Neural cell (in vitro differentiated cells): ENCODE measurements around the gene SLC10A3. TPM values are rescaled to one million over a fixed set of nuclear protein-coding genes. Genes with fewer than 3 reads are reported as not detected.

Source experiments
- H2AFZ ChIP-seq: fragments of 200-600, 300-800 bp; sonication (generic), shearing (Covaris generic); 2 replicates; pipeline ENCODE4 v1.6.0; 2014; ENCODE audit warnings: low read depth, mild to moderate bottlenecking, antibody characterized with exemption, low read length, moderate library complexity
- H3F3A ChIP-seq: fragments of 200-600 bp; shearing (Covaris generic); 2 replicates; pipeline ENCODE4 v1.6.1; 2016; ENCODE audit warnings: mild to moderate bottlenecking, moderate library complexity, mixed read lengths, antibody characterized with exemption, low read length; ENCODE audit not compliant: insufficient read depth, poor library complexity, severe bottlenecking
- H3K27ac ChIP-seq: fragments of 200-600, 300-800 bp; sonication (generic), shearing (Covaris generic); 2 replicates; pipeline ENCODE4 v1.5.1; 2014; ENCODE audit warnings: mild to moderate bottlenecking, low read length, moderate library complexity
- H3K27me3 ChIP-seq: fragments of 300-800, 200-600 bp; sonication (generic), shearing (Covaris generic); 2 replicates; pipeline ENCODE4 v1.6.0; 2014; ENCODE audit warnings: mild to moderate bottlenecking, low read depth, low read length, moderate library complexity; ENCODE audit not compliant: insufficient read depth
- H3K36me3 ChIP-seq: fragments of 300-800, 200-600 bp; sonication (generic), shearing (Covaris generic); 2 replicates; pipeline ENCODE4 v1.5.1; 2014; ENCODE audit warnings: mild to moderate bottlenecking, antibody characterized with exemption, low read length, moderate library complexity; ENCODE audit not compliant: insufficient read depth
- H3K4me2 ChIP-seq: fragments of 300-800, 200-600 bp; sonication (generic), shearing (Covaris generic); 2 replicates; pipeline ENCODE4 v1.6.0; 2014; ENCODE audit warnings: mild to moderate bottlenecking, low read length
- H3K4me3 ChIP-seq: fragments of 300-800, 200-600 bp; sonication (generic), shearing (Covaris generic); 2 replicates; pipeline ENCODE4 v1.5.1; 2014; ENCODE audit warnings: mild to moderate bottlenecking, low read length, moderate library complexity
- H3K79me2 ChIP-seq: fragments of 200-600 bp; shearing (Covaris generic); replicated peaks from 2 replicates; pipeline ENCODE4 v1.6.0; 2014; ENCODE audit warnings: mild to moderate bottlenecking, low read length, moderate library complexity; ENCODE audit not compliant: insufficient read depth
- H3K9ac ChIP-seq: fragments of 300-800, 200-600 bp; sonication (generic), shearing (Covaris generic); 2 replicates; pipeline ENCODE4 v1.6.1; 2016; ENCODE audit warnings: mild to moderate bottlenecking, low read length, mixed read lengths
- H3K9me2 ChIP-seq: fragments of 200-600 bp; shearing (Covaris generic); 2 replicates; pipeline ENCODE4 v1.6.1; 2016; ENCODE audit warnings: mild to moderate bottlenecking, low read length, mixed read lengths; ENCODE audit not compliant: insufficient read depth
- H3K9me3 ChIP-seq: fragments of 200-600, 300-800 bp; sonication (generic), shearing (Covaris generic); 2 replicates; pipeline ENCODE4 v1.6.1; 2016; ENCODE audit warnings: mild to moderate bottlenecking, mixed run types, low read length, moderate library complexity, mixed read lengths
- H4K20me1 ChIP-seq: fragments of 200-600 bp; shearing (Covaris generic); 2 replicates; pipeline ENCODE4 v1.6.1; 2016; ENCODE audit warnings: mild to moderate bottlenecking, mixed run types; ENCODE audit not compliant: insufficient read depth
- CTCF ChIP-seq: fragments of 450-650 bp; IDR thresholded peaks from 2 replicates; pipeline ENCODE4 v1.5.1; 2014; ENCODE audit warnings: antibody characterized with exemption, mild to moderate bottlenecking, moderate library complexity; ENCODE audit not compliant: poor library complexity, severe bottlenecking
- EP300 ChIP-seq: fragments of 450-650 bp; conservative IDR thresholded peaks from 2 replicates; pipeline ENCODE4 v1.6.1; 2014; ENCODE audit warnings: antibody characterized with exemption, mild to moderate bottlenecking, moderate library complexity; ENCODE audit not compliant: poor library complexity, severe bottlenecking
- EZH2 ChIP-seq: fragments of 200-600, 300-800 bp; shearing (Covaris generic), sonication (generic); IDR thresholded peaks from 2 replicates; pipeline ENCODE4 v1.6.1; 2014; ENCODE audit warnings: antibody characterized with exemption, low read length, borderline replicate concordance, mild to moderate bottlenecking; ENCODE audit not compliant: insufficient read depth, poor library complexity, severe bottlenecking
- MXI1 ChIP-seq: fragments of 450-650 bp; conservative IDR thresholded peaks from 2 replicates; pipeline ENCODE4 v1.6.1; 2014; ENCODE audit warnings: antibody characterized with exemption, mild to moderate bottlenecking; ENCODE audit not compliant: poor library complexity, severe bottlenecking
- POLR2AphosphoS5 ChIP-seq: IDR thresholded peaks from 2 replicates; pipeline ENCODE4 v1.6.1; 2012
- RAD21 ChIP-seq: fragments of 450-650 bp; conservative IDR thresholded peaks from 2 replicates; pipeline ENCODE4 v1.6.1; 2014; ENCODE audit warnings: antibody characterized with exemption, mild to moderate bottlenecking, moderate library complexity
- REST ChIP-seq: IDR thresholded peaks from 2 replicates; pipeline ENCODE4 v1.6.1; 2012; ENCODE audit warnings: borderline replicate concordance
- SMC3 ChIP-seq: fragments of 450-650 bp; conservative IDR thresholded peaks from 2 replicates; pipeline ENCODE4 v1.6.1; 2014; ENCODE audit warnings: antibody characterized with exemption, mild to moderate bottlenecking, moderate library complexity; ENCODE audit not compliant: poor library complexity
- TAF1 ChIP-seq: IDR thresholded peaks from 2 replicates; pipeline ENCODE4 v1.6.1; 2012; ENCODE audit warnings: low read depth
- polyA plus RNA-seq: library from polyadenylated mRNA; depleted of rRNA; stranded (reverse); fragments of >200 nt; gene quantifications from 2 replicates; pipeline ENCODE4 v1.2.3, GENCODE V29; 2014

Gene SLC10A3
- polyA plus RNA-seq, 1 donor from 2014 or later, result 2.7 TPM

- no peak for TF ChIP-seq CTCF
- no peak for TF ChIP-seq EZH2
- no peak for TF ChIP-seq MXI1
- TF ChIP-seq TAF1, result no peak
- TF ChIP-seq POLR2AphosphoS5, result no peak
- TF ChIP-seq SMC3, result no peak
- TF ChIP-seq RAD21, result no peak
- TF ChIP-seq EP300, result no peak
- TF ChIP-seq REST, result no peak
- Histone ChIP-seq H3K4me3 (no peak overlapping the region), H3K36me3 (no peaks in the 10 kb centered on the region)
Observed at GRCh38 chrX:154473683-154474082, 16.7 kb downstream of the SLC10A3 start.

GRCh38 chrX:154472685-154473632 is 17.5 kb downstream of the SLC10A3 start:
- Histone ChIP-seq H2AFZ (no peak overlapping the region), H3K9me2 (no peaks in the 10 kb centered on the region), H3K27me3 (no peaks in the 10 kb centered on the region), H3K9me3 (no peaks in the 10 kb centered on the region), H3K9ac (no peak overlapping the region), H3K36me3 (no peaks in the 10 kb centered on the region), H4K20me1 (no peaks in the 10 kb centered on the region), H3K27ac (no peak overlapping the region), H3K4me2 (no peak overlapping the region), H3K79me2 (no peaks in the 10 kb centered on the region), H3F3A (no peaks in the 10 kb centered on the region), H3K4me3 (no peak overlapping the region)
- TF ChIP-seq CTCF (no peak), MXI1 (no peak), SMC3 (no peak), TAF1 (no peak), EZH2 (no peak), RAD21 (no peak), EP300 (no peak), POLR2AphosphoS5 (no peak), REST (no peak)

More at GRCh38 chrX:154473683-154474082, 16.7 kb downstream of the SLC10A3 start:
- H3K9me2 ChIP-seq, result no peaks in the 10 kb centered on the region
- no peaks in the 10 kb centered on the region for H3K79me2 ChIP-seq
- no peaks in the 10 kb centered on the region for H3K9me3 ChIP-seq
- no peaks in the 10 kb centered on the region for H3F3A ChIP-seq
- H3K27me3 ChIP-seq, result no peaks in the 10 kb centered on the region
- no peaks in the 10 kb centered on the region for H4K20me1 ChIP-seq
- no peak overlapping the region for H3K27ac ChIP-seq
- no peak overlapping the region for H2AFZ ChIP-seq
- no peak overlapping the region for H3K4me2 ChIP-seq
- no peak overlapping the region for H3K9ac ChIP-seq
